ENCODE measurements around the gene CCR8. TPM values are rescaled to one million over a fixed set of nuclear protein-coding genes. Genes with fewer than 3 reads are reported as not detected.

The CCR8 gene
- total RNA-seq, 1 donor from 2014 or later = not detected

- no peaks in the 10 kb centered on the region for H3K27me3 ChIP-seq (ENCODE audit: control insufficient read depth, insufficient read depth, low read length)
- no peak for TF ChIP-seq CTCF (IDR thresholded peaks at IDR 0.05; ENCODE audit: insufficient read depth, low read length, severe bottlenecking)
- no peak overlapping the region for H3K4me3 ChIP-seq (ENCODE audit: low read depth, low read length)
- no peaks in the 10 kb centered on the region for H3K36me3 ChIP-seq (ENCODE audit: control insufficient read depth, insufficient read depth, low read length)
- FAIRE-seq (no peak), DNase-seq (ENCODE audit: low read depth) (no peak)
Observed at GRCh38 chr3:39284457-39284881, 45.0 kb upstream of the CCR8 start.

- FAIRE-seq = no peak
- no peaks in the 10 kb centered on the region for H3K36me3 ChIP-seq (ENCODE audit: control insufficient read depth, insufficient read depth, low read length)
- DNase-seq (ENCODE audit: low read depth) = no peak
- TF ChIP-seq CTCF (IDR thresholded peaks at IDR 0.05; ENCODE audit: insufficient read depth, low read length, severe bottlenecking) = no peak
- no peaks in the 10 kb centered on the region for H3K27me3 ChIP-seq (ENCODE audit: control insufficient read depth, insufficient read depth, low read length)
- no peak overlapping the region for H3K4me3 ChIP-seq (ENCODE audit: low read depth, low read length)
Observed at GRCh38 chr3:39285332-39285731, 44.2 kb upstream of the CCR8 start.

- DNase-seq (ENCODE audit: low read depth) (no peak), FAIRE-seq (no peak)
- H3K27me3 ChIP-seq (ENCODE audit: control insufficient read depth, insufficient read depth, low read length) = no peaks in the 10 kb centered on the region
- no peak overlapping the region for H3K4me3 ChIP-seq (ENCODE audit: low read depth, low read length)
- no peaks in the 10 kb centered on the region for H3K36me3 ChIP-seq (ENCODE audit: control insufficient read depth, insufficient read depth, low read length)
- TF ChIP-seq CTCF (IDR thresholded peaks at IDR 0.05; ENCODE audit: insufficient read depth, low read length, severe bottlenecking) = no peak
Observed at GRCh38 chr3:39286771-39287170, 42.7 kb upstream of the CCR8 start.

GRCh38 chr3:39287216-39288164 is 42.0 kb upstream of the CCR8 start:
- DNase-seq (ENCODE audit: low read depth) = no peak
- FAIRE-seq = no peak
- Histone ChIP-seq H3K27me3 (ENCODE audit: control insufficient read depth, insufficient read depth, low read length) (peaks cover 2% of the 10 kb centered on the region), H3K4me3 (ENCODE audit: low read depth, low read length) (no peak overlapping the region), H3K36me3 (ENCODE audit: control insufficient read depth, insufficient read depth, low read length) (no peaks in the 10 kb centered on the region)
- no peak for TF ChIP-seq CTCF (IDR thresholded peaks at IDR 0.05; ENCODE audit: insufficient read depth, low read length, severe bottlenecking)

GRCh38 chr3:39288300-39288808 is 41.2 kb upstream of the CCR8 start:
- Histone ChIP-seq H3K27me3 (ENCODE audit: control insufficient read depth, insufficient read depth, low read length) (peaks cover 2% of the 10 kb centered on the region), H3K4me3 (ENCODE audit: low read depth, low read length) (no peak overlapping the region), H3K36me3 (ENCODE audit: control insufficient read depth, insufficient read depth, low read length) (no peaks in the 10 kb centered on the region)
- peak; percentile 95 for TF ChIP-seq CTCF (IDR thresholded peaks at IDR 0.05; ENCODE audit: insufficient read depth, low read length, severe bottlenecking)
- DNase-seq (ENCODE audit: low read depth) (peak; percentile 77), FAIRE-seq (no peak)

Data from bronchial epithelial cell (primary cell).